ENCODE data around the gene AGPAT3.

The AGPAT3 gene

DNA sequence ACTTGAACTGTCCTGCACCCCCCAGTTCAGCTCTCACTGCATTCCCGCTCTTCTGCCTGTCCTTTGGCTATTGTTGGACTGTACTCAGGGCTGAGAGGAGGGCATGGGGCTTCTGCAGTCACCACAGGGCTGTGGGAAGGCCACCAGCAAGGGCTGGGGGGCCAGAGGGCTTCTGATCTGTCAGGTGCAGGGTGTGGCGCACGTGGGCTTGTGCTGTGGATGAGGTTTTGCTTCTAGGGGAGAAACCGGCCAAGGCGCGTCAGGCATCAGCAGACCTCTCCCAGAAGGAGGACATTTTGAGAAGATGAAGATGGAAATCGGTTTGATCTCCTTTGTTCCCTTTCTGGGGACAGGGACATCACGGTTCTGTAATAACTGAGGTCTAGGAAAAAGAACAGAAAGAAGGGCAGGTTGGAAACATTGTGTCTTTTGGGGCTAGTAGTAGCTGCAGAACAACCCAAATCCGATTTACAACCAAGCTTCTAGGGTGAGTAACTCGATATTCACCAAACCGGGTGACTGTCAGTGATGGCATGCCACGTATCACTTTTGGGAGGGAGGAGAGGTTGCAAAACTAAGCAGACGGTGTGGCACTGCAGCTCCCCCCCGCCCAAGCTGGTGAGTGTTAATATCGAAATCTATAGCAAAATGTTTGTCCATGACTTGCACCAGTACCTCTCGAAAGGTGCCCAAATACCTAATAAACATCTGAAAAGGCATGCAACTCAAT lies 40.9 kb downstream of the AGPAT3 start:
- ChIA-PET POLR2A (no interaction called here), CTCF (interaction anchor here (0.9 to 1.2 kb wide), 2 partner anchors 34 to 94 kb away, joined by 3 read pairs; no protein-coding TSS in a partner anchor)
- TF ChIP-seq, protein P1, sequence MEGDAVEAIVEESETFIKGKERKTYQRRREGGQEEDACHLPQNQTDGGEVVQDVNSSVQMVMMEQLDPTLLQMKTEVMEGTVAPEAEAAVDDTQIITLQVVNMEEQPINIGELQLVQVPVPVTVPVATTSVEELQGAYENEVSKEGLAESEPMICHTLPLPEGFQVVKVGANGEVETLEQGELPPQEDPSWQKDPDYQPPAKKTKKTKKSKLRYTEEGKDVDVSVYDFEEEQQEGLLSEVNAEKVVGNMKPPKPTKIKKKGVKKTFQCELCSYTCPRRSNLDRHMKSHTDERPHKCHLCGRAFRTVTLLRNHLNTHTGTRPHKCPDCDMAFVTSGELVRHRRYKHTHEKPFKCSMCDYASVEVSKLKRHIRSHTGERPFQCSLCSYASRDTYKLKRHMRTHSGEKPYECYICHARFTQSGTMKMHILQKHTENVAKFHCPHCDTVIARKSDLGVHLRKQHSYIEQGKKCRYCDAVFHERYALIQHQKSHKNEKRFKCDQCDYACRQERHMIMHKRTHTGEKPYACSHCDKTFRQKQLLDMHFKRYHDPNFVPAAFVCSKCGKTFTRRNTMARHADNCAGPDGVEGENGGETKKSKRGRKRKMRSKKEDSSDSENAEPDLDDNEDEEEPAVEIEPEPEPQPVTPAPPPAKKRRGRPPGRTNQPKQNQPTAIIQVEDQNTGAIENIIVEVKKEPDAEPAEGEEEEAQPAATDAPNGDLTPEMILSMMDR (IDR thresholded peaks at IDR 0.05; ENCODE audit: insufficient read depth, low read length, missing control alignments): no peak
- no peak for DNase-seq (ENCODE audit: low read depth, low spot score)
- H3K4me3 ChIP-seq (ENCODE audit: low read depth, low read length): no peak overlapping the region

DNA sequence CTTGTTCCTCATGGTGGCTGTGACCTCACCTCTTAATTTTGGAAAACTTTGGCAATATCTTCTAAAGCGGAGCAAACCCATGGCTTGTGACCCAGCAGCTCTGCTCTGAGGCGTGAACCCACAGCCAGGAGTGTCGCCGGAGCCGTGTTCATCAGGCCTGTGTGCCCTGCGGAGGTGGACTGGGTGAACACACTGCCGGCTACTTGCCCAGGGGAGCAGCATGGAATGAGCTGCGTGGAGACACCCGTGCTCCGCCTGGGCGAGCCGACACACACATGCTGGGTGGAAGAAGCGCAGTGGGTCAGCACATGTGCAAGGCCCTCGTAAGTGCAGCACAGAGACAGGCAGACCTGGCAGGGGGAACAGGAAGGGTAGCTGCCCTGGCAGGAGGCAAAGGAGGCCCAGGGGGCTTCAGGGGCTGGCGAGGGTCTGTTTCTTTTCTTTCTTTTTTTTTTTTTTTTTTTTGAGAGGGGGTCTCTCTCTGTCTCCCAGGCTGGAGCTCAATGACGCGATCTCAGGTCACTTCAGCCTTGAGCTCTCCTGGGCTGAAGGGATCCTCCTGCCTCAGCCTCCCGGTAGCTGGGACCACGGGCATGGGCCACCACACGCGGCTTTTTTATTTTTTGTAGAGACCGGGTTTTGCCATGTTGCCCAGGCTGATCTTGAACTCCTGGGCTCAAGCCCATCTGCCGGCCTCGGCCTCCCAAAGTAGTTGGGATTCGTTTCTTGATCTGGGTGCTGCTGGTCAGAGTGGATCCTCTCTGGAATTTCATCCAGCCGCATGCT lies 41.8 kb downstream of the AGPAT3 start:
- no peak overlapping the region for H3K4me3 ChIP-seq (ENCODE audit: low read depth, low read length)
- POLR2A ChIA-PET: no interaction called here
- DNase-seq (ENCODE audit: low read depth, low spot score): no peak
- TF ChIP-seq, protein P1 (IDR thresholded peaks at IDR 0.05; ENCODE audit: insufficient read depth, low read length, missing control alignments): no peak
- CTCF ChIA-PET: interaction anchor here (0.9 to 1.2 kb wide), 2 partner anchors 33 to 95 kb away, joined by 3 read pairs; no protein-coding TSS in a partner anchor

DNA sequence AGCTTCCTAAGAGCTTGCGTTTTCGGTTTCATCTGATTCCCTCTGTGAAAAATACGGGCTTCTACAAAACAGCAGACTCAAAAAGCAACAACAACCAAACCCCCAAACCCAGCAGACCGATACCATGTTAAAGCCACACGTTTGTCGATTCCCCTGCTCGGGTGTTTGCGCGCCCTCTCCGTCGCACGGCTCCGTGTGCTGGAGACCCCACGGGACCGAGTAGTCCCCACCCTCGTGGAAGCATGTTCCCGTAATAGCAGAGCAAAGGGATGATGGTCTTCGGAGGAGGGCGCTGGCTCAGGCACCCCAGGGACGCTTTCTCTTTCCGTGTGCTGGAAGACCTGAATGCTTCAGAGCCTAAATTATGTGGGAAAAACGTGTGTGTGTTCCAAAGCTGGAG lies 42.7 kb downstream of the AGPAT3 start:
- no peak overlapping the region for H3K4me3 ChIP-seq (ENCODE audit: low read depth, low read length)
- POLR2A ChIA-PET: no interaction called here
- CTCF ChIA-PET: no interaction called here
- TF ChIP-seq, protein P1 (IDR thresholded peaks at IDR 0.05; ENCODE audit: insufficient read depth, low read length, missing control alignments): no peak
- no peak for DNase-seq (ENCODE audit: low read depth, low spot score)

DNA sequence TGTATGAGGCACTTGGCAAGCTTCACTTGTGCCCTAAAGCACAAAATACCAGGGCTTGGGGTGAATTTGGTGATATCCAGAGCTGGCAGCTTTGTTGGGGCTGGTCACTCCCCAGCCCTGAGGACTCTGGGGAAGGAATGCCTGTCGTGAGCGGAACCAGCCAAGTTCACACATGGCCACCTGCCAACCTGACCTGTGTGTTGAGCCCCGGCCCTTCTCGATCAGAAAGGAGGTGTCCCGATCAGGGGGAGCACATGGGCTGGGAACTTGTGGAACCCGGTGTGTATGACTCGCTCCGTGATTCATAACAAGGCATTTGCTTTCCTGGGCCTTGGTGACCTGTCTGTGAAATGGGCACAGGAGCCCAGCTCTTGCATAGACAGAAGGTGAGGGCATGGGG lies 43.1 kb downstream of the AGPAT3 start:
- ChIA-PET POLR2A (no interaction called here), CTCF (interaction anchor here (0.7 kb wide), 1 partner anchor 67 kb away, joined by 3 read pairs; no protein-coding TSS in a partner anchor)
- no peak overlapping the region for H3K4me3 ChIP-seq (ENCODE audit: low read depth, low read length)
- DNase-seq (ENCODE audit: low read depth, low spot score): no peak
- TF ChIP-seq, protein P1 (IDR thresholded peaks at IDR 0.05; ENCODE audit: insufficient read depth, low read length, missing control alignments): no peak

DNA sequence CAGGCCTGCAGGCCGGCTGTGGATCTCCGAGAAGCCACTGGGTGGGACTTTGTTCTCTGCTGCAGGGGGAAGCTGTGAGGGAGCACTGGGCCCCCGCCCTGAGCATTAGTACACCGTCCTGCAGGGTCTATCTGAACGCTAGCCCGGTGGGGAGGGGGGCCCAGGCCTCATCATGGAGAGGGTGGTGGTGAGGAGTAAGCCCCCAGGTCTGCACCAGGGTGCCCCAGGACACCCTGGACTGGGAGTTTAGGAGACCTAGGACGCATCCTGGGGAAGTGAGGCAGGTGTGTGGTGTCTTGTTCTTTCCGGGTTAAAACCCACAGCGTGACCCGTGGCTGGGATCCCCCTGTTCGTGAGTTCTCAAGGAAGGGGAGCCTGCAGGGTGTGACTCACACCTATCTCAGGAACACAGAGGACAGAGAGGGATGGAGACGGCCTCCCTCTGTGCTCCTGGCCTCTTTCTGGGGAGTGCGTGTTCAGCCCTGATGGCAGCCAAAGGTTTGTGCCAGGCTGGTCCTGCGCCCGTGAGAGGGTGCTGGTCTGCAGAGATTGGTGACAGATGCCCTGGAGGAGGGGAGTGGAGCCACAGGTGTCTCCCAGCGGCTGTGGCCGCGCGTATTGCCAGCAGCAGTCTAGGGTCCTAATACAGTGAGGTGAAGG lies 44.8 kb downstream of the AGPAT3 start:
- H3K4me3 ChIP-seq (ENCODE audit: low read depth, low read length): no peak overlapping the region
- CTCF ChIA-PET: interaction anchor here (1.6 kb wide), 1 partner anchor 29 kb away, joined by 4 read pairs; no protein-coding TSS in a partner anchor
- DNase-seq (ENCODE audit: low read depth, low spot score): no peak
- POLR2A ChIA-PET: no interaction called here
- TF ChIP-seq, protein P1 (IDR thresholded peaks at IDR 0.05; ENCODE audit: insufficient read depth, low read length, missing control alignments): no peak

DNA sequence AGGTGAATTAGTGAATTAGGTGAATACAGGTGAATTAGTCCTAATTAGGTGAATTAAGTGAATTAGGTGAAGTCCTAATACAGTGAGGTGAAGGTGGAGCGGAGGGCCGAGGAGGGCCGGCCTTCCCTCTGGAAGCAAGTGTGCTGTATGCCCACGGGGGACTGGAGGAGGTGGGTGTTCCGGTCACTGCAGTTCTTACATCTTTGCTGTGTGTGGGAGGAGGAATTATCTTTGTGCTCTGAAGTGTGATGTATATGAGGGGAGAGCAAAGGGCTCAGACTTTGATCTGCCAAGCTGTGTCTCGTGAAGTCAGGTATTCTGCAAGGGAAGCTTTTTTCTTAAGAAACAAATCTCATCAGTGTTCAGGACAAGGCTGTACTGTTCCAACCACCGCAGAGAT lies 45.4 kb downstream of the AGPAT3 start:
- H3K4me3 ChIP-seq (ENCODE audit: low read depth, low read length): no peak overlapping the region
- ChIA-PET POLR2A (no interaction called here), CTCF (no interaction called here)
- TF ChIP-seq, protein P1 (IDR thresholded peaks at IDR 0.05; ENCODE audit: insufficient read depth, low read length, missing control alignments): no peak
- DNase-seq (ENCODE audit: low read depth, low spot score): no peak
